ENCODE data around the gene PRRG4.

The PRRG4 gene

DNA sequence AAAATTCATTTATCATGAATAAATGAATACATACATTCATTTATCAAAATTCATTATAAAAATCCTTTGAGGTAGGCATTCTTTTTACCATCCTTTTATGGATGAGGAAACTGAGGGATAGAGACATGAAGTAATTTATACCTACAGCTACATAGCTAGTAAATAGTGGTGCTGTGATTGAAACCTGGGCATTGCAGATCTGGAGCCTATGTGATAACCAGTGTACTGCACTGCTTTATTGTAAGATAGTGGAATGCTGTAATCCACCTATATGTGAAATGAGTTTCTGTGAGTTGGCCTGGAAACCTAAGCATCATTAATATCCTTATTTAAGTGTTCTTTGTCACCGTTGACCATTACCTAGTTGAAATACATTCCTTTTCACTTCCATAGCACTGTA is 67.4 kb downstream of the PRRG4 start:
- in situ Hi-C loops (cut with MboI; ENCODE audit: low sequenced_read_pairs, unreplicated experiment), result no loop called here
- DNase-seq (ENCODE audit: low spot score), result no peak
- TF ChIP-seq, protein P1, sequence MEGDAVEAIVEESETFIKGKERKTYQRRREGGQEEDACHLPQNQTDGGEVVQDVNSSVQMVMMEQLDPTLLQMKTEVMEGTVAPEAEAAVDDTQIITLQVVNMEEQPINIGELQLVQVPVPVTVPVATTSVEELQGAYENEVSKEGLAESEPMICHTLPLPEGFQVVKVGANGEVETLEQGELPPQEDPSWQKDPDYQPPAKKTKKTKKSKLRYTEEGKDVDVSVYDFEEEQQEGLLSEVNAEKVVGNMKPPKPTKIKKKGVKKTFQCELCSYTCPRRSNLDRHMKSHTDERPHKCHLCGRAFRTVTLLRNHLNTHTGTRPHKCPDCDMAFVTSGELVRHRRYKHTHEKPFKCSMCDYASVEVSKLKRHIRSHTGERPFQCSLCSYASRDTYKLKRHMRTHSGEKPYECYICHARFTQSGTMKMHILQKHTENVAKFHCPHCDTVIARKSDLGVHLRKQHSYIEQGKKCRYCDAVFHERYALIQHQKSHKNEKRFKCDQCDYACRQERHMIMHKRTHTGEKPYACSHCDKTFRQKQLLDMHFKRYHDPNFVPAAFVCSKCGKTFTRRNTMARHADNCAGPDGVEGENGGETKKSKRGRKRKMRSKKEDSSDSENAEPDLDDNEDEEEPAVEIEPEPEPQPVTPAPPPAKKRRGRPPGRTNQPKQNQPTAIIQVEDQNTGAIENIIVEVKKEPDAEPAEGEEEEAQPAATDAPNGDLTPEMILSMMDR (IDR thresholded peaks at IDR 0.05; ENCODE audit: borderline replicate concordance, control extremely low read depth, extremely low read depth, insufficient read depth, missing control alignments), result no peak

DNA sequence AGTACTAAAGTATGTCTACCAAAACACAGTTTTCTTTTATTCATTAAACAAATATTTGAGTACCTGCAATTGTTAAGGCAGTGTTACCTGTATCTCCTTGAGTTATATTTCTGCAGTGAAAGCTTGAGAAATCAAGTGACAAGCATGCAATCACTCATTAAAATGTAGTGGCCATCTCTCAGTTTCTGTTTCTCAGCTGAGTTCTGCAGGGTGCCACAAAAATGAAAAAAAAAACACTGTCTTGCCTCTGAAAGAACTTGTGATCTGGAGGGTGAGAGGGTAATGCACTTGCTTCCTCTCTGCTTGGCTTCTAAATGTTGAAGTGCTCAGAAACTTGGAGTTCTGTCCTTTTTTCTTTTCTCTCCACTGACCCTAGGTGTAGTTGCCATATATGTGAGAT is 69.7 kb downstream of the PRRG4 start:
- DNase-seq (ENCODE audit: low spot score), result peak; percentile 40
- in situ Hi-C loops (cut with MboI; ENCODE audit: low sequenced_read_pairs, unreplicated experiment), result no loop called here
- TF ChIP-seq, protein P1 (IDR thresholded peaks at IDR 0.05; ENCODE audit: borderline replicate concordance, control extremely low read depth, extremely low read depth, insufficient read depth, missing control alignments), result no peak

DNA sequence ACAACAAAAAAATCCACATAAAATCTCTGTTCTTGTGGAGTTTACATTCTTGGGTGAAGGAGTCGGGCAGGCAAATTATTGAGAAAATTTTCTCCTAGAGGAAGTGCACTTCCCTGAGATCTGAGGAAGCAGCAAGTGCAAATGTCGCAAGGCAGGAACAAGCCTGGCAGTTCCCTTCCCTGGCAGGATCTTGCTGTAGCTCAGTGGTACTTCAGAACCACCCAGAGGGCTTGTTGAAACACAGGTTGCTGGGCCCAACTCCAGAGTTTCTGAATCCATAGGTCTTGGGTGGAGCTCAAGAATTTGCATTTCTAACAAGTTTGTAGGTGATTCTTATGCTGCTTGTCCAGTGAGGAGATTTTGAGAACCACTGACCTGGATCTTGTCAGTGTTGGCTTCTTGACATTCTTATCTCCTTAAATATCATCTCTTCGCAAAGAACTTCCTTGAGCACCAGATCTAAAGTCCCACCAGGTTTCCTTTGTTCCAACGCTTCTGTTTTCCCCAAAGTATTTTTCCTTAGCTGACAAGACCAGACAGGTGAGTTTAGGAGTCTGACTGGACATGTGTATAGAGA is 72.5 kb downstream of the PRRG4 start:
- TF ChIP-seq, protein P1 (IDR thresholded peaks at IDR 0.05; ENCODE audit: borderline replicate concordance, control extremely low read depth, extremely low read depth, insufficient read depth, missing control alignments), result no peak
- in situ Hi-C loops (cut with MboI; ENCODE audit: low sequenced_read_pairs, unreplicated experiment), result no loop called here
- DNase-seq (ENCODE audit: low spot score), result no peak

DNA sequence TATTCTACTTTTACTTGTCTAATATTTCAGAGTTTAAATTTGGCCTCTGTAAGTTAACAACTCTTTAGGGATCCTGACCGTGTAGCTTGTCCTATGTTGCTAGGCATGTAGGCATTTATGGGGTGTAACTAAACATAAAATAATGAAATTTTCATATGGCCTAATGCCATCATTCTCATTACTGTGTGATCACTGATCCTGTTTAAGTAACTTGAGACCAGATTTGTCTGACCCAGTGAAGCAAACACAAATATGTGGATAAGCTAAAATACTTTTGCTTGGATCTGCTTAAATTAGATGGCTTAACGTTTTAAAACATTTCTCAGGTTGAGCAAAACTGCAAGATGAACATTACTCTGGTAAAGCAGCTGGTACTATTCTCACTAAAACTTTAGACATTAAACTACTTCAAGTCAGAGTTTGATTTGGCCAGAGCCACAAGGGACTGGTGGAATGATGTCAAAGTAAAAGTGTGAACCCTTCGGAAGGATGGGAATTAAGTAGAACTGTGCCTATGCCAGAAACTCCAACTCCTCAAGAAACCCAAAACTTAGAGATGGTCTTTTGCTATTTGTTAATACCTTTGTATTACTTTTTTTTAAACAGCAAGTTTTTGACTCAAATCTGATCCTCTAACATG is 75.4 kb downstream of the PRRG4 start:
- DNase-seq (ENCODE audit: low spot score), result no peak
- TF ChIP-seq, protein P1 (IDR thresholded peaks at IDR 0.05; ENCODE audit: borderline replicate concordance, control extremely low read depth, extremely low read depth, insufficient read depth, missing control alignments), result no peak
- in situ Hi-C loops (cut with MboI; ENCODE audit: low sequenced_read_pairs, unreplicated experiment), result no loop called here

All from GM13976 (cell line).